Measurements from ENCODE around the gene ANP32D.
"Not testable (repeated sequence)": the region's sequence is repeated elsewhere in the genome, so short reads cannot be mapped to it uniquely, and the experiment has no call there.

Gene ANP32D

GRCh38 chr12:48472259-48472658 lies at the start of gene ANP32D:
Gene ANP32D (plus strand): TSS chr12:48472559. CDS start chr12:48472665, 106 bp downstream.
- FAIRE-seq = no peak

- FAIRE-seq = no peak
Observed at GRCh38 chr12:48423171-48423570, 49.2 kb upstream of the ANP32D start.

GRCh38 chr12:48424644-48425043 lies 47.7 kb upstream of the ANP32D start:
- no peak for FAIRE-seq

- not testable (repeated sequence) for FAIRE-seq
Observed at GRCh38 chr12:48434016-48434415, 38.3 kb upstream of the ANP32D start.

GRCh38 chr12:48441069-48441468 lies 31.3 kb upstream of the ANP32D start:
- FAIRE-seq = no peak

GRCh38 chr12:48442179-48442847 lies 30.0 kb upstream of the ANP32D start:
- no peak for FAIRE-seq

- FAIRE-seq = no peak
Observed at GRCh38 chr12:48445538-48445937, 26.8 kb upstream of the ANP32D start.

- no peak for FAIRE-seq
Observed at GRCh38 chr12:48446161-48446776, 26.1 kb upstream of the ANP32D start.

GRCh38 chr12:48447755-48448154 lies 24.6 kb upstream of the ANP32D start:
- FAIRE-seq = no peak

GRCh38 chr12:48451372-48451771 lies 21.0 kb upstream of the ANP32D start:
- FAIRE-seq = no peak

GRCh38 chr12:48452961-48453360 lies 19.4 kb upstream of the ANP32D start:
- FAIRE-seq = not testable (repeated sequence)

GRCh38 chr12:48454667-48455066 lies 17.7 kb upstream of the ANP32D start:
- no peak for FAIRE-seq

GRCh38 chr12:48455116-48455515 lies 17.2 kb upstream of the ANP32D start:
- FAIRE-seq = no peak

GRCh38 chr12:48459259-48459658 lies 13.1 kb upstream of the ANP32D start:
- FAIRE-seq = no peak

- not testable (repeated sequence) for FAIRE-seq
Observed at GRCh38 chr12:48469027-48469426, 3.3 kb upstream of the ANP32D start.

GRCh38 chr12:48473061-48473460 lies 702 bp downstream of the ANP32D start:
- FAIRE-seq = no peak

- FAIRE-seq = not testable (repeated sequence)
Observed at GRCh38 chr12:48474497-48474896, 2.1 kb downstream of the ANP32D start.

- FAIRE-seq = no peak
Observed at GRCh38 chr12:48482198-48482597, 9.8 kb downstream of the ANP32D start, which contains the start of gene C12orf54. Gene C12orf54 (plus strand): TSS chr12:48482498. CDS start chr12:48483297, 799 bp downstream.

GRCh38 chr12:48482930-48483329 lies 10.6 kb downstream of the ANP32D start:
- no peak for FAIRE-seq

GRCh38 chr12:48486261-48486660 lies 13.9 kb downstream of the ANP32D start:
- FAIRE-seq = no peak

- no peak for FAIRE-seq
Observed at GRCh38 chr12:48486679-48487078, 14.3 kb downstream of the ANP32D start.

GRCh38 chr12:48489012-48489411 lies 16.7 kb downstream of the ANP32D start:
- no peak for FAIRE-seq

GRCh38 chr12:48489456-48489855 lies 17.1 kb downstream of the ANP32D start:
- FAIRE-seq = not testable (repeated sequence)

- not testable (repeated sequence) for FAIRE-seq
Observed at GRCh38 chr12:48500281-48500680, 27.9 kb downstream of the ANP32D start.
